HFF-Myc (cell line): Measurements from ENCODE around the gene NT5DC3.

Experiments used
- DNase-seq: peaks from one replicate; pipeline ENCODE4 v3.0.0-alpha.2; 2011; ENCODE audit warnings: low read depth; ENCODE audit errors: extremely low read depth
- H3K4me3 ChIP-seq: replicated peaks from 2 replicates; pipeline ENCODE4 v1.5.1; 2011; ENCODE audit warnings: low read depth, mild to moderate bottlenecking, control low read depth, low read length
- CTCF ChIP-seq: IDR thresholded peaks from 2 replicates; pipeline ENCODE4 v1.5.1; 2012; ENCODE audit warnings: mild to moderate bottlenecking, low read depth, low read length, control low read depth; ENCODE audit errors: missing control alignments

NT5DC3 gene

GRCh38 chr12:103785243-103786031 lies 55.6 kb downstream of the NT5DC3 start:
- no peak for DNase-seq
- no peak overlapping the region for H3K4me3 ChIP-seq
- TF ChIP-seq CTCF: no peak

GRCh38 chr12:103783744-103784664 lies 57.0 kb downstream of the NT5DC3 start:
- H3K4me3 ChIP-seq: no peak overlapping the region
- no peak for DNase-seq

GRCh38 chr12:103782399-103782798 lies 58.6 kb downstream of the NT5DC3 start:
- DNase-seq: no peak
- no peak for TF ChIP-seq CTCF
- H3K4me3 ChIP-seq: no peak overlapping the region

More at GRCh38 chr12:103783744-103784664, 57.0 kb downstream of the NT5DC3 start:
- TF ChIP-seq CTCF: no peak

GRCh38 chr12:103780992-103781391 lies 60.0 kb downstream of the NT5DC3 start:
- no peak overlapping the region for H3K4me3 ChIP-seq
- TF ChIP-seq CTCF: no peak
- DNase-seq: no peak

GRCh38 chr12:103780093-103780440 lies 61.0 kb downstream of the NT5DC3 start:
- no peak overlapping the region for H3K4me3 ChIP-seq
- TF ChIP-seq CTCF: no peak
- DNase-seq: no peak

GRCh38 chr12:103779410-103780092 lies 61.5 kb downstream of the NT5DC3 start:
- TF ChIP-seq CTCF: no peak
- no peak for DNase-seq

More at GRCh38 chr12:103779410-103780092, 61.5 kb downstream of the NT5DC3 start:
- no peak overlapping the region for H3K4me3 ChIP-seq
